ENCODE measurements around the gene MGMT.

The MGMT gene

DNA sequence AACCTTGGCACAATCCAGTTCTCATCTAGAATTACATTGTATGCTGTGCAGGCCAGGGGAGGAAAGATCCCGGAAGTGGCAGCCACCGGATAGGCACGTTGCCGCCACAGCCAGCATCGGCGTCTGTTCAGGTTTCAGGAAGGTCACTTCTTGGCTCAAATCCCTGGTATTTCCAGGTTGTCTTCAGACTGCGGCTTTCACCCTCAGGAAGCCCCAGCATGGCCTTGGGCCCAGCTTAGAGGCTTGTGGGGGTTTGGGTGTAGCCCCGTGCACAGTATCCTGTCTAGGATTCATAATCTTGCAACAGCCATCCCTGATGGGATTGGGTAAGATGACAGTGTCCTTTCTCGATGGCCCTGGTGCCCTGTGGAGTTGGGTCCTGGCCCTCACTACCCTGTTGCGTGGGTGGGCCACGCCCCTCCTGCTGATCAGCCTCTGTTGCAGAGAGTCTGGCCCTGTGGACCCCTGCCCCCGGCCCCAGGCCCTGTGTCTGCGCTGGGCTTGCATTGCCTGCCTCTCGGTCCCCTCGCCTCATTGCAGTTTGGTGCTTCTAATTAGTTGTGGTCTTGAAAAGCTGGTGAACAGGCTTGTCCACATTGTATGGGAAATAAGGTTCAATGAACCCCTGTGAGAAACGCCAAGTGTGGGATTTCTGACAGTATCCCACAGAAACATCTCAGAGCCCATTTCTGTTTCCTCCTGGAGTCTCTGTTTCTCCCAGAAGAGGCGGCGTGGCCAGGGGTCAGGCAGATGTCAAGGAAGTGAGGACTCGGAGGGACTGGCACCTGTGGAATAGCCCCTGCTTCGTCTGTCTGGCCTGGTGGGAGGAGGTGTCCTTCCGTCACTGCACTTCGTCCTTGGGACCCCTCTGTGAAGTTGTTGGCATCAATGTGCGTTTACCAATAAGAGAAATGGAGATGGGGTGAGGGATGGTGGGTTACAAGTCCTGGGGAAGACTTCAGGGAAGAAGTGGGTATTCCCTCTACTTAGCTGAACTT, 77.5 kb downstream of the MGMT start:
- DNase-seq, result no peak

DNA sequence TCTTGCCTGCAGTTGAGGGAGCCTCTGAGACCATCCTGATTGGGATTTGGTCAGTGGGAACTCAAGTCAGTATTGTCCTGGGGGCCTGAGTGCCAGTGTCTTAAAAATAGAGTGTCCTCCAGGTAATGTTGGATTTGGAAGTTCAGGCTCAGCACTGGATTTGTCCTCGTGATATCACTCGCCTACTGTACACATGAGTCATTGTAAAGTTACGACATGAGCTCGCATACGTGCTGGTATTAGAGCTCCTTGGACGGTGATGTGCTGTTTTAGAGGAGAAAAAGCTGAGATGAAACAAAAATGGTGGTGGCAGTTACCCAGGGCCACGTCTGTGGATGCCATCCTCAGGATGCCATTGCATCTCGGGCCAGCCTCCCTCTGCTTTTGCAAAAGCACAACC, 78.2 kb downstream of the MGMT start:
- DNase-seq, result no peak

DNA sequence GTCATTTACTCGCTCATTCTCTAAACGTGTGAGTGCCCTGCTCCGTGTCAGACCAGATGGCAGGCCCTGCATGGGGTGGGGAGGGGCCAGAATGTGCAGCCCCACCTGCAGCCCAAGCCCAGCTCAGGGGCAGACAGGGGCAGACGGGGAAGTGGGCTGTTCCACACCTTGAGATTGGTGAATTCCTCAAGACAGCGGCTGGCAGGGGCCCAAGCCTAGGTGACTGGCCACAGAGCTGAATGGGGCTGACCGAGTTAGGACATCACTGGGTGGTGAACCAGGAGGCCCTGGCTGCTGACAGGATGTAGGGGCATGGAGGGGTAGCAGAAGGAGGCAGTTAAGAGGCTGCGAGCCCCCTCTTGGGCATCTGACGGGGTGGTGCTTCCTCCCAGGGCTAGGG, 79.1 kb downstream of the MGMT start:
- no peak for DNase-seq

DNA sequence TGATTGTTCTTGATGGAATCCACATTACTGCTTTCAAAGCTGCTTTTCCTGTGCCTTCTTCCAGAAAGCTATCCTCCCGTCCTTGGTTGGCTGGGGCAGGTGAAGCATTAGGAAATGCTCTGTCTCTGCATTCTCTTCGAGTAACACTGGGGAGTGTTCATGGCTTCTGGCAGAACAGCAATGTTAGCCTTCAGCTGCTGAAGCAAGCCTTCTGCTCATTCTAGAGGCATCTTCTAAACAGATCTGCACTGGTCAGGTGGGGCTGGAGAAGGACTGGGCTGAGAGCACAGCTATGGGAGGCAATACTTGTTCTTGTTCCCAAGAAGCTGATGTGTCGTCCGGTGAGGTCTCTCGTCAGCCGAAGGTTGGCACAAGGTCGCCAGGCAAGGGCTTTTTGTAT, 80.6 kb downstream of the MGMT start:
- DNase-seq, result no peak

DNA sequence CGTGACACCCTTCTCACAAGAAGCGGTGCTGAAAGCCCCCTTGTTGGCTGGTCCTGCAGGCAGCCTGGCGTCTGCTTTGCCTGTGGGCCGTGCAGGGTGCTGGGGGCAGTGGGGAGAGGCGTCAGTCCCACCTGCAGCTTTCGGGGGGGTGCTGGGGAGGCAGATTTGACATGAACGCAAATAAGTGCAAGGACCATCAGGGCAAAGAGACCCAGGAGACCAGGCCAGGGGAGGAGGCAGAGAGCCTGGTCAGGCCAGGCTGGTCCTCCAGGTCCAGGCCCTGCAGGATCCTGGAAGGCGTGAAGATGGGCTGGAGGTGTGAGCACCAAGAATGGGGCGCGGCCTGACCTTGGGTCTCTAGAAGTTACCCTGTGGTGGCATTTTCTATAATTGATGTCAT, 81.6 kb downstream of the MGMT start:
- no peak for DNase-seq

DNA sequence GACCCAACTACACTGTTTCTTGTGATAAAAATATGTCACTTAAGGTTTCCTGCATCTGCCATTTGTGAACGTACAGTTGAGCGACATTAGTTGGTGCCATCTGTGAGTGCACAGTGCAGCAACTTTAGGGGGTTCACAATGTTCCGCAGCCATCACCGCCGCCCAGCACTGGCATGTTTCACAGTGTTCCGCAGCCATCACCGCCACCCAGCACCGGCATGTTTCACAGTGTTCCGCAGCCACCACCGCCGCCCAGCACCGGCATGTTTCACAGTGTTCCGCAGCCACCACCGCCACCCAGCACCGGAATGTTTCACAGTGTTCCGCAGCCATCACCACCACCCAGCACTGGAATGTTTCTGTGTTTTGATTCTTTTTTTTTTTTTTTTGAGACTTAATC, 83.0 kb downstream of the MGMT start:
- DNase-seq, result no peak

DNA sequence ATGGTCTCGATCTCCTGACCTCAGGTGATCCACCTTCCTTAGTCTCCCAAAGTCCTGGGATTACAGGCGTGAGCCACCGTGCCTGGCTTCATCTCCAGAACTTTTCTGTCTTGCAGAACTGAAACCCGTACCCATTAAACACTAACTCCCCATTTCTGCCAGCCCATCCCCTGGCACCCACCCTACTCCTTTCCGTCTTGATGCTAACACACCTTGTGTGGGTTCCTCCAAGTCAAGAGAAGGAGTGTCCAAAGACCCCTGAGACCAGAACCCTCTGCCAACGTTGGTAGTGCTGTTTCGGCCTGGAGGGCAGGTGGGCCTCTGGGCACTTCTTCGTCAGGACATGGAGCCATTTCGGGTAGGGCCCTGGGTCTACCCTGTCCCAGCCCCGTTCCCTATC, 83.6 kb downstream of the MGMT start:
- no peak for DNase-seq

DNA sequence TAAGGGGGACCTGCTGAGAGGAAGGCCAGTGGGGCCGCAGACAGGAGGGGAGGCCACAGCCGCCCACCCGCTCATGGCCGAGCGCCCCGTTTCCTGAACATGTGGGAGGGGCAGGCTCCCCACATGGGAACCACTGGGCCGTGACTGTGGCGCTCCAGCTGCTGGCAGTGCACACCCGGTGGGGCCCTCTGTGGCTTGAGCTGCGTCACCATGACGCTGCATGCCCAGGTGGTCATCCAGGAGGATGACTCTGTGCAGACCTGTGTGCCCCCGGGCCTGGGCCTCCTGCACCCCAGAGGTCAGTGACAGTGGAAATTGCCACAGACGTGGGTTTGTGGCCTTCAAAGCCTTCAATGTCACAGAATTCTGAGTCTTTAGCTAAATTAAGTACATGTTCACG, 85.1 kb downstream of the MGMT start:
- DNase-seq, result no peak

DNA sequence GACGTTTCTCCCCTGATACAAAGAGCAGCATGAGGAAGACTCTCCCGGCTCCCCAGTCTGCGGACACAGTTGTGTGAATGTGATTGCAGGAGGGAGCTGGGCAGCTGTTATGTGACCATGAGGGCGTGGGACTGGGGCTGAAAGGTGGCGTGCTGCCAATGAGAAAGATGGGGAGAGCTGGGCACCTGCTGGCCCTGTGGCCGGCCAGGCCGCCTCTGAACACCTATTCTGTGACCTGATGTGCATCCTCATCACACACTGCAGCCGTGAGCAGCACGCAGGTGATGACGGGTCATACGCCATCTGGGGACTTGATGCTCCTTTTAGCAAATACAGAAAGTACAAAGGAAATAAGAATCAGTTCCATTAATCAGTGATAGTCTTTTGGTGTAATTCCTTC, 86.9 kb downstream of the MGMT start:
- DNase-seq, result no peak

DNA sequence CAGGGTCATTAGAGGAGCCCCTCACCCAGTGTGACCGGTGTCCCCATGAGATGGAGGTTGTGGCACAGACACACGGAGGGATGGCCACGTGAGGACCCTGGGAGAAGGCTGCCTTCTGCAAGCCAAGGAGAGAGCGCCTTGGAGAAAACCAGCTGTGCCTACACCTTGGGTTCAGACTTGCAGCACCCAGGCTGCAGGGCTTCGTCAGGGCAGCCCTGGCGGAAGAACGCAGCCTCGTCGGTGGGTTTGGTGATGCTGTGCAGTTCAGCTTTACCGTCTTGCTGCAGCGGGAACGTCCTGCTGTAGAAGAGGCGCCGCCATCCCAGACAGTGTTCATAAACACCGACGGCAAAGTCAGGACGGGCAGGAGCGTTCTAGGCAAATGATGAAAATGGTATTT, 89.3 kb downstream of the MGMT start:
- DNase-seq, result no peak

DNA sequence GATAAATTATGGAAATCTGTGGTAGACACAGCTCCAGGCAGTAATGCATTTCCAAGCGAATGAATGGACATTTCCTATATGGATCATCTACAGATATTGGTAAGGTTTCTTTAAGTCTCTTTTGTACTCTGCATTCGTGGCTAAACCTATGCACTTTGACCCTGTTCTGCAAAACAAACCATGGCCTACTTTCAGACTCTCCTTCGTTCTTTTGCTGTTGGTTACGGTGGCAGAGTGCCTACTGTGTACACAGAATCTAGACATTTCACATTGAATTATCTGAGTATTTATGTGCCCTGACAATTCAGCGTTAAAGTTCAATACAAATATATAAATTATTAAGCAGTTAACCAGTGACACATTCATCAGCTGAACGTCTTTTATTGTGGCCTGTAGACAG, 93.3 kb downstream of the MGMT start:
- no peak for DNase-seq

DNA sequence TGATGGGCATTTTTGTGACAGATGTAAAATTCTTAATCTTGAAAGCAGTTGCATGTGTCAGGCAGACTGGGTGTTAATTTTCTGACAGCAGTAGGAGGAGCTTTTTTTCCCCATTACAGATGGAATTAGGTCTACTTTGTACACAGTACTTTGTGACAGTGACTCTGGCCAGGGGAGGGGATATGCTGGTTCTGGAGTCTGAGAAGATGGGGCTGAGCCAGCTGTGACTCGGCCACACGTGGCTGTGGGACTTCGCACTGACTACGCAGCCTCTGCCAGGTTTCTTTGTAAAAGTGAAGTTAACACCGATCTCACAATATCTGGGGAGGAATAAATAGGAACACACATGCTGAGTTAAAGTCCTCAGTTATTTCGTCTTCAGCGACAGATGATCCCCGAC, 95.4 kb downstream of the MGMT start:
- no peak for DNase-seq

DNA sequence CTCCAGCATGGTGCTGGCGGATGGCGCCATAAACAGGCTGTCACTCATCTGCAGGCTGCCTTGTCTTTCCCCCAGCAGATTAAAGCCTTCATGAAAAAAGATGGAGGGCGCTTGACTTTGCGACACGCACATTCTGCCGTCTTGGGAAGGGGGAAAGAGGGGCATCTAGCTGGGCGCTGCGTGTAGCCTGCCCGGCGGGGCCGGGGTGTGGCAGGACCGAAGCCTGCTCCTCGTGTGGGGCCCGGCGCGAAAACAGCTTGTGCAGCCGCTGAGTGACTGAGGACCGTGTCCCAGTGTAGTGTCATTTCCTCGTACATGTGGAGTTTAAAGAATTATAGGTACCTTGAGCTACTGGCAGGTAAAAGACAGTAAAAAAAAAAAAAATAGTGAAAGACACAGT, 97.9 kb downstream of the MGMT start:
- DNase-seq, result no peak

DNA sequence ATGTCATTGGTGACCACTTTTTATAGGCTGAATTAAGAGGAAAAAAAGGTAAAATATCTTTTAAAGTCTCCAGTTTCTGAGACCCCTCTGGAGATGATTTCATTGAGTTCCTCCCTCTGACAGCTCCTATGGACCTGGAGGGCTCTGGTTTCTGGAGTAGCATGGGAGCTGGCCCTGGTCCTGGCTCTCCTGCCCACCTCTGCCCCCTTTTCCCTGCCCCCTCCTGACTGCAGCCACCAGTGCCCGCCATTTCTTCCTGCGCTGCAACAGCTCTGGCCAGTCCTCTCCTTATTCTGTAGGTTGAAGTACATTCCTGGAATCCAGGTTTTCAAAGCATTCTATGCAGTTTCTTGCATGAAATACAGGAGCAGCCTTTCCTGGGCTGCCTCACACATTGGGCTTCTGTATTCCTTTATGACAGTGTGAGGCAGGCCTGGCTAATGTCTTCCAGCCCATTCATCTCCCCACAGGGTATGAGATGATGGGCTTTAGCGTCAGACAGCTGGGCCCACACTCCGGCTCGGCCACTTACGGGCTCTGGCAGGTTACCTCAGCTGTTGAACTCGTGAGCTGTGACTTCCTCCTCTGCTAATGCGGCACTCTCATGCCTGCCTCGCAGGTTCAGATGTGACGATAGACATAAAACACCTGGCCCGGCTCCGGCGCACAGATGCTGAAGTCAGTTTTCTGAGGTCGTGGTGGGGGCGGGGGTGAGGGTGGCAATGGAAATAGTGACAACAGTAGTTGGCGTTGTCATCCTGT, 101.7 kb downstream of the MGMT start:
- DNase-seq, result no peak

DNA sequence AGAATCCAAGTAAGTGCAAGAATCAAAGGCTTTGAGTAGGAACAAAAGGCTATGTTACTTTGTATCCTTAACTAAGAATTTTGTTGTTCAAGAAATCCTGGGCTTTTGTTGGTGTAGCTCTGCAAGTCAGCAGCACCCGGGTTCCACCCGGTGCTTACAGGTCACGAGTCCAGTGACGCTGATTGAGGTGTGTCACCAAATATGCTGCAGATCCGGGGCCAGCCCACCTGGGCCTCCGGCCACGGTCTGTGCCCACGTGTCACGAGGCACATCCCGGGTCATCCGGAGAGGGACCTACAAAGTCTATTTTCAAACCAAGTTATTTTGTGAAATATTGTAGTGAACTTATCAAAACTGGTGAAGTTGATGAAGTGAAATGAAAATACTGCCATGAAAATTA, 103.1 kb downstream of the MGMT start:
- no peak for DNase-seq

DNA sequence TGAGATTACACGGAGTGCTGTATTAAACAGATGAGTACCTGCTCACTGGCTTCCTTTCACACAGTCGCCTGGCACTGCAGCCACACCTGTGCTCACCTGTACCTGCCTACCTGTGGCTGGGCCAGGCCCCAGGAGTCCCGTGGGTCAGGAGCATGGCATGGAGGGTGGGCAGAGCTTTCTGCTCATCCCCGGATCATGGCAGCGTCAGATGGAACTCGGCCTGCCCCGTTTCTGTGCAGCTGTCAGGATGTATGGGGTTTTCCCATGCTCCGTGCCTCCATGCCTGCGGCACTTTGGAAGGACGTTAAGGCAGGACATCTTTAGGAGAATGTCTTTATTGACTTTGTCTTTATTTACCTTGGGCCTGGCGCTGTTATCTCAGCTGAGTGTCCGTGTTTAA, 112.2 kb downstream of the MGMT start:
- no peak for DNase-seq

DNA sequence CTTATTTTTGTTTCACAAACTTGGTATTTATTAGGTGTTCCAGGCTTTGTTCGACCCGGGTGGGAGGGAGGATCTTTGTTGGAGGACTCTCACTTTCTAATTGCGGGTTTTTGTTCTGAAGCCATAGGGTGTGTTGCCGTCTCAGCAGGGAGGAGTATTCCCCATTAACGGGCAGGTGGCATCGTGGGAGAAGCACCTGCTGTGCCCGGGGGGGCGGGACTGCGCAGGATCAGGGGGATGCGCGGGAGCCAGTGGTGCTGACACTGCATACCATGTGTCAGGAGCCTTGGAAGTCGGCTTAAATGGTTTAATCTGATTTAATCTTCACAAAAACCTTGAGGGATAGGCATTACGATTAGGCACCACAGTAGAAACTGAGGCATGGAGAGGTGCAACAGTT, 113.0 kb downstream of the MGMT start:
- DNase-seq, result no peak

DNA sequence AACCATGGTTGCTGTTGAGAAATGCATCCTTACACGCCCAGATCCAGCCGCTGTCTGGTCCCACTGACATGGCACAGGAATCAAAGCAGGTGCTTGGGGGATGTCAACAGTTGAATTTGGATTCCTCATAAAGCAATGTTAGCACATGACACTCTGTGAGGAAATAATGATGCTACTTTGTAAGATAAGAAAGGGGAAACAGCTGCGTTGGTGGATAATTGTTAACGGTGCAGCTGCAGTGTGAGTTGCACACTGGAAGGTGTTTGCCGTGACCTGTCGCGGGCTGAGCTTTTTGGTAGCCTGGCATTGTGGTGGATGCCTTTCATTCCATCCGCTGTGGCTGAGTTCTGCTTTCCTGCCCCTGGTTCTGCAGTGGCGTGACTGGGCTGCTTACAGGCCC, 113.9 kb downstream of the MGMT start:
- no peak for DNase-seq

DNA sequence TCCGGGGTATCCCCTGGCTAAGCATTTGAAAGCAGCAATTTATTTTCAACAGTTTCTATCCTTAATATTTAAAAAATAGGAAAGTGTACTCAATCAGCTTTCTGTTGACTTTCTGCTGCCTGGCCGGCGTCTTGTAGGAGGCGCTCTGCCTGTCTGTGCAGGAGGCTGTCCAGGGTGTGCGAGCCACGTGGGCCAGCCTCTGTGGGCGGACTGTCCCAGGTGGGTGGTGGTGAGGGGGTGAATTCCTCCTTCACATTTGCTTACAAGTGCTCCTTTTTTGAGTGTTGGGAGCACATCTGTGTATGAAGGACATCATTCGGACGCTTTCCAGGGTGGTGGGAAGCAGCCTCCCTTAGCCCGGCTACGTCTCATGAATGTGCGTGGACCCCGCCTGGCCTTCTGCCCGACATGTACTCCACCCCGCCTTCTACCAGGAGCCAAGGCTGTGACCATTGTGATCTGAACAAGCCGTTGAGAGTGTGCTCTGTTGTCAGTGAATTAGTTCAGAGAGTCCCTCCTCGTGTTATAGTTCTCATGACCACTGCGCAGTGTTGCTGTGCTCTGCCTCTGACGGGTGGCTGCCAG, 114.9 kb downstream of the MGMT start:
- DNase-seq, result no peak

DNA sequence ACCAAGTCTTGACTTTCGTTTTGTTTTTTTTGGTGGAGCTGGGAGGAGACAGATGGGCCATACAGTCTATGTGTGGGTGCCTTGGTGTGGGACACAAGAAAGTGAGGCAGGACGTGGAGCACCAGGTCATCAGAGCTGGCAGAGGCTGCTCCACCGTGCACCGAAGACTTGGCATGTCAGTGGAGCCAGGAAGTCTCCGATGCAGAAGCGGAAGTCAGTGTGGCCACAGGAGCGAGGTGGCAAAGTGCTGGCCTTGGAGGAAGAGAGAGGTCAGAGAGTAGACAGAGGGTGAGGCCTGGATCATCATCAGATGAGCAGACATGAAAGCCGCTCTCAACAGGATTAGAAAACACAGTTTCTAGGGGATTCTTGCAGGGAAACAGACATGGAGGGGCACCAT, 116.8 kb downstream of the MGMT start:
- DNase-seq, result no peak

DNA sequence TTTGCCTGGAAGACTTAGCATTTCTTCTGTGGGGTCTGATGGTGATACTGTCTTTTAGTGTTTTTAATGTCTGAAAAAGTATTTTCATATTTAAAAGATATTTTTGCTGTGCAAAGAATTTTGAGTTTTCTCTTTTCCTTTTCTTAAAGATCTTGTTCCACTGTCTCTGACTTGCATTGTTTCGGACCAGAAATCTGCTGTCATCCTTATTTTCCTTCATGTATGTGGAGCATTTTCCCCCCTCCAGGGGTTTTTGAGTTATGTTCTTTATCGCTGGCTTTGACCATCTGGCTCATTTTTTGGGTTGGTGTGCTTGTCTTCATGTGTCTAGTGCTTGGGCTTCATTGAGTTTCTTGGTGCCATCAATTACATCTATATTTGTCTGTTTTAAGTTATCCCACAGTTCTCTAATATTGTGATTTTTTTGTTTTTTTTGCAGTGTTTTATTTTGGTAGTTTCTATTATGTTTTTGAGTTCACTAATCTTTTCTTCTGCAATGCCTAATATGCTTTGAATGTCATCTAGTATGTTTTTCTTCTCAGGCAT, 119.9 kb downstream of the MGMT start:
- no peak for DNase-seq

DNA sequence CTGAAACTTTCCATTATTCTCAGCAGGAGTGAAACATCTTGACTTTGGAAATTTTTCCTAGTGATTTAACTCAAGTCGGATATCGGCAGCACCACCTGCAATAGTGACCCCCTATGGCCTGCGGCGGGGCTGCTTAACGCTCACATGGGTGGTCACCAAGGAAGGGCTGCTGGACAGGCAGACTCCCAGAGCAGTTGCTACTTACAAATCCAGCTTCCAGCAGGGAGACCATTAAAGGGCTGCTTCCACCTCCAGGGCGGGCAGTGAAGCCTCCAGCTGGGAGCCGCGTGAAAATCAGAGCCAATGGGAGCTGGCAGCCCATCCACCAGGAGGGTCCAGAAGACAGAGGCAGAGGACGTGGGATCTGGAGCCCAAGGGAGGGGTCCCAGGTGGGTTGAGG, 122.5 kb downstream of the MGMT start:
- DNase-seq, result no peak

DNA sequence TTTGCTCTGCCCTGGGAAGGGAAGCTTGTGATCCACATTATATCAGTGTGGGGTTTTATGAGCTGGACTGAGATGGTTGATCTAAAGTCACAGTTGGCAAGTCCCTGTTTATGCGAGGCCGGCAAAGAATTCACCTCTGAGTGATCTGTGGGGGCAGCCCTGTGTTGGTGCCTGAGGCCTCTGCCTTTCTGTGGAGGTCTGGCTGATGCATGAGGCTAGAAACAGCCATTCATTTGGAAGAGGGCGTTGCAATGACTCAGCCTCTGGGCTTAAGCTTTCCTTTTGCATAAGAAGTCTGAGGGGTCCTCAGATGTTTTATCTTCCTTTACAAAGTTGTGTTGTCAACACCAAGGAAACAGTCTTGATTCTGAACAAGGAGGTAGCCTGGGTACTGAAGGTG, 126.9 kb downstream of the MGMT start:
- no peak for DNase-seq

DNA sequence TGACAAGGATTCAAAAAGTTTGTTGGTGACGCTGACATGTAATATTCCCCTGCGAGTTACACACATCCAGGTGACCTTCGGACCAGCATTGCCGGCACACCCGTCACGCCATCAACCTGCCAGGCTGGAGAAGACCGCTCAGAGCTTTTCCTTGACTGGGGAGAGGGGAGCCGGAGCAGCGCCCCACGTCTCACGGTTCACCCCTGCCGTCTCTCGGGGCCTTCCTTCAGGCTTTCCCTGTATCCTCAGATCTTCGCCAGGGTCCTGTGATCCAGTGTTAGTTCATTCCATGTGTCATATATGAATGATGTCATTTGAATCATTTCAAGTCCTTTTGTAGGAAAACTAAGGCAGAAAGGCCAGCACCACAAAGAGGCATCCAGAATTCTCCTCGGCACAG, 127.8 kb downstream of the MGMT start:
- DNase-seq, result no peak

All from hippocampal formation (tissue), 2 donors.